Activated CD8-positive, alpha-beta memory T cell treated with anti-CD3 and anti-CD28 coated beads for 48 hours (primary cell): ENCODE measurements around the gene PPP4R3A.
"Not testable (repeated sequence)": the region's sequence is repeated elsewhere in the genome, so short reads cannot be mapped to it uniquely, and the experiment has no call there.

Experiments
- DNase-seq, 3 experiments: peaks; one replicate each; pipeline ENCODE4 v3.0.0-alpha.2; 2020; ENCODE audit warnings: low read depth in 2 of 3, low spot score in 2 of 3

Gene PPP4R3A

GRCh38 chr14:91510171-91511042 is at the start of gene PPP4R3A:
Gene PPP4R3A, minus strand, starts transcription at chr14:91510310. Its CDS starts 663 bp downstream, at chr14:91509647.
- DNase-seq = peak; percentile 78 to 95 (median 82)

DNA sequence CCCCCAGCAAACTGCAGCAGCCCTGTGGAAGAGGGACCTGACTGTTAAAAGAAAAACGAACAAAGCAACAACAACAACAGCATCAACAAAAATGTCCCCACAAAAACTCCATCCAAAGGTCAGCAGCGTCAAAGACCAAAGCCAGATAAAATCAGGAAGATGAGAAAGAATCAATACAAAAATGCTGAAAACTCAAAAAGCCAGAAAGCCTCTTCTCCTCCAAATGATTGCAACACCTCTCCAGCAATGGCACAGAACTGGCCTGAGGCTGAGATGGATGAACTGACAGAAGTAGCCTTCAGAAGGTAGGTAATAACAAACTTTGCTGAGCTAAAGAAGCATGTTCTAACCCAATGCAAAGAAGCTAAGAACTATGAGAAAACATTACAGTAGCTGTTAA is 45.4 kb upstream of the PPP4R3A start:
- DNase-seq = no peak

GRCh38 chr14:91554535-91555332 is 44.6 kb upstream of the PPP4R3A start:
- DNase-seq = no peak

DNA sequence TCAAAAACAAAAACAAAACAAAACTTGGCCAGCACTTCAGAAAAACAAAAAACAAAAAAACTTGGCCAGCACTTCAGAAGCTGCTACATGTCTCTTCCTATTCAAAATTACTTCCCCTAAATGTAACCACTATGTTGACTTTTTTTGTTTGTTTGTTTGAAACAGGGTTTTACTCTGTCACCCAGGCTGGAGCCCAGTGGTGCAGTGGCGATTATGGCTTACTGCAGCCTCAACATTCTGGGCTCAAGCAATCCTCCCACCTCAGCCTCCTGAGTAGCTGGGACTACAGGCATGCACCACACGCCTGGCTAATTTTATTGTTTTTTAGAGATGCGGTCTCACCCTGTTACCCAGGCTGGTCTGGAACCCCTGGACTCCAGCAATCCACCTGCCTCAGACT is 38.0 kb upstream of the PPP4R3A start:
- DNase-seq = no peak

DNA sequence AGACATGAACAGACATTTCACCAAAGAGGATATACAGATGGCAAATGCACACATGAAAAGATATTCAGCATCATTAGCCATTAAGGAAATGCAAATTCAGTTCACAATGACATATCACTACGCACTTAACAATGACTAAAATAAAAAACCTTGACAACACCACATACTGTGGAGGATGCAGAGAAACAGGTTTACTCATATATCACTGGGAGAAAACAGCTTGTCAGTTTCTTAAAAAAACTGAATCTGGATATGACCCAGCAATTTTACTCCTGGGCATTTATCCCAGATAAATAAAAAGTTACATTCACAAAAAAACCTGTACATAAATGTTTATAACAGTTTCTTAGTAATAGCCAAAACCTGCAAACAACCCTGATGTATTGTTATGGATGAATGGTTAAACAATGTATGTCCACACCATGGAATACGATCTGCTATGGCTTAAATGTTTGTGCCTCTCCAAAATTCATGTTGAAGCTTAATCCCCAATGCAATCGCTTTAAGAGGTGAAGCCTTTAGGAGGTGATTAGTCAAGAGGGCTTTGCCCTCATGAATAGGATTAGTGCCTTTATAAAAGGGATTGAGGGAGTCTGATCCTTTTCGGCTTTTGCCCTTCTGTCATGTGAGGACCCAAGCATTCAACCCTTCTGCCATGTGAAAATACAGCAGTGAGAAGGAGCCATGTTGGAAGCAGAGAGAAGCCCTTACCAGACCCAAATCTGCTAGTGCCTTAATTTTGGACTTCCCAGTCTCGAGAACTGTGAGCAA is 36.0 kb upstream of the PPP4R3A start:
- DNase-seq = no peak

DNA sequence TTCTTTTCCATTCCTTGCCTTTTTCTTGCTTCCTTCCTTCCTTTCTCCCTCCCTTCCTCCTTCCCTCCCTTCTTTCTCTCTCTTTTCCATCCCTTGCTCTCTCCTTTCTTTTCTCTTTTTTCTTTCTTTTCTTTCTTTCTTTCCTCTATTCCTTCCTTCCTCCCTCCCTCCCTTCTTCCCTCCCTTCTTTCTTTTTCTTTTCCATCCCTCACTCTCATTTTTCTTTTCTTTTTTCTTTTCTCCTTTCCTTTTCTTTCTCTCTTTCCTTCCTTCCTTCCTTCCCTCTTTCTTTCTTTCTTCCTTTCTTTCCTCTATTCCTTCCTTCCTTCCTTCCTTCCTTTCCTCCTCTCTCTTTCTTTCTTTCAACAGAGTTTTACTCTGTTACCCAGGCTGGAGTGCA is 35.1 kb upstream of the PPP4R3A start:
- DNase-seq = no peak

GRCh38 chr14:91536327-91536726 is 26.2 kb upstream of the PPP4R3A start:
- DNase-seq = no peak

DNA sequence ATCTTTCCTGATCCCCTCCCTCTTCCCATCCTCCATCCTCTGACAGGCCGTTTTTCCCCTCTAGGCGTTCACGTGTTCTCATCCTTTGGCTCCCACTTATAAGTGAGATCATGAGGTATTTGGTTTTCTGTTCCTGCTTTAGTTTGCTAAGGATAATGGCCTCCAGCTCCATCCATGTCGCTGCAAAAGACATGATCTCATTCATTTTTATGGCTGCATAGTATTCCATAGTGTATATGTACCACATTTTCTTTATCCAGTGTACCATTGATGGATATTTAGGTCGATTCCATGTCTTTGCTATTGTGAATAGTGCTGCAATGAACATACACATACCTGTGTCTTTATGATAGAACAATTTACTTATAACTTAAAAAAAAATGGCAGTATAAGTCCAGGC is 23.9 kb upstream of the PPP4R3A start:
- DNase-seq = not testable (repeated sequence)

DNA sequence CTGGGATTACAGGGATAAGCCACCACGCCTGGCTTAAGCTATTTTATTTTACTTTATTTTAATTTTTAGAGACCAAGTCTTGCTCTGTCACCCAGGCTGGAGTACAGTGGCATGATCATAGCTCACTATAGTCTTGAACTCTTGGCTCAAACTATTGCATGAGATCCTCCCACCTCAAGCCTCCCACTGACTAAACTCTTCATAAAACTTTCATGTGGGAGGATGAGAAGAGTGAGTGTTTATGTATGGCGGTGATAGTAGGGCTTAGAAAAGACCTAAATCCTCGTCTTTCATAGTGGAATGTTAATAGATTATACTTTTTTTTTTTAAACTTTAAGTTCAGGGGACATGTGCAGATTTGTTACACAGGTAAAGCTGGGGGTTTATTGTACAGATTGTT is 23.5 kb upstream of the PPP4R3A start:
- no peak for DNase-seq

- DNase-seq = no peak
Observed at GRCh38 chr14:91523972-91524371, 13.9 kb upstream of the PPP4R3A start.

GRCh38 chr14:91521061-91521640 is 11.0 kb upstream of the PPP4R3A start:
- no peak for DNase-seq

GRCh38 chr14:91520138-91520537 is 10.0 kb upstream of the PPP4R3A start:
- no peak for DNase-seq

DNA sequence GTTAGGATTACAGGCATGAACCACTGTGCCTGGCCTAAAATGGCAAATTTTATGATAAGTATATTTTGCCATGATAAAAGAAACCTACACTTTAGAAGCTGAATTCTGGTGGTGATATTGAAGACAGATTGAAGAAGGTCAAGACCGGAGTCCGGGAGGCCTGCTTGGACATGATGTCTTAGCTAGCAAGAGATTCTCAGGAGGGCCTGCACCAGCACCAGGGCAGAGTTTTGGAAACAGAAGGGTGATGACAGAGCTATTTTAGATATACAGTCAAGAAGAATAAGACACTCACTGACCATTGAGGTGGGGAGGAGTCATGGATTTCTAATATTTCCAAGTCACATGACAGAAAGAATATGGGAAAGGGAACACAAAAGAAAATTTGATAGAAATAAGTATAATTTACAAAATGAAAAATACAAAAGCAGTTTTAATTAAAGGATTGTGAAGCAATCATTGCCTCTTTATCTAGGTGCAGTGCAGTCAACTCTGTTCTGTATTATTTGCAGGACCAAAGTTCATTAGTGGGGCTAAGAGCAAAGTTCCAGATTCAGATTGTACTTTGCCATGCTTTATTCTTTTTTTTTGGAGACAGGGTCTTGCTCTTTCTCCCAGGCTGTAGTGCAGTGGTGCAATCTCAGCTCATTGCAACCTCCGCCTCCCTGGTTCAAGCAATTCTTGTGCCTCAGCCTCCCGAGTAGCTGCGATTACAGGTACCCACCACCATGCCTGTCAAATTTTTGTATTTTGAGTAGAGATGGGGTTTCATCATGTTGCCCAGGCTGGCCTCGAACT is 9.3 kb upstream of the PPP4R3A start:
- no peak for DNase-seq

GRCh38 chr14:91516663-91517388 is 6.7 kb upstream of the PPP4R3A start:
- no peak for DNase-seq

- DNase-seq = no peak
Observed at GRCh38 chr14:91515979-91516378, 5.9 kb upstream of the PPP4R3A start.

DNA sequence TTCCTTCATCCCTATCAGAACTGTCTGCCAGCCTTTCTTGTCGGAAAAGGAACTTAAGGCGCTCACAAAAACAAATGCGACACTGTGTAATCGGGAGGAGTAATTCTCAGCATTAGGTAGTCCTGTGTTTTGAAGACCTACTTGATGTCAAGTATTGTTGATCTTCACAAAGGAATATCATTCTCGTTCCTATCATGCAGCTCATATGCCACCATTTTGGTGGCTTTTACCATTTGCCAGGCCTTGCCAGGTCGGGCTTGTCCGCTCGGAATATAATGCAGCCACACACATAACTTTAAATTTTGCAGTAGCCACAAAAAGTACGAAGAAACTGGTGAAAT is 903 bp upstream of the PPP4R3A start:
- DNase-seq = no peak

DNA sequence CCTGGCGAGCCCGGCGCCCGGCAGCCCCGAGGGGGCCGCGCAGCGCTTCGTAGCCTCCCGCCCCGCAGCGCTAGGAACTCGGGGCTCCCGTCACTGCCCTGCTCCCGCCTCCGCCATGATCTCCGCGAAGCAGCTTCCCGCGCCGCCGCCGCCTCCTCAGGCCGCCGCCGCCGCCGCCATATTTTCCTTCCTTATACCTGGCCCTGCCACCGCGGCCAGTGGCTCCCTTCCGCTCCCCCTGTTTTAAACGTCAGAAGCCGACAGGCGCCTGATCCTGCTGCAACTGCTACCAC is 286 bp downstream of the PPP4R3A start:
- DNase-seq = no peak

GRCh38 chr14:91509083-91509877 is 830 bp downstream of the PPP4R3A start:
- DNase-seq = peak; percentile 25 to 28 (median 25)

- no peak for DNase-seq
Observed at GRCh38 chr14:91508105-91508504, 2.0 kb downstream of the PPP4R3A start.
